PC-3 (cell line): Measurements from ENCODE around the gene RPP21. TPM values are rescaled to one million over a fixed set of nuclear protein-coding genes. Genes with fewer than 3 reads are reported as not detected.

Experiments
- ATAC-seq: fragments of 200-7000 bp; cut with Tn5 transposase; 2 replicates; pipeline ENCODE4 v1.9.1; 2020; ENCODE audit warnings: mild to moderate bottlenecking, moderate library complexity
- BruUV-seq: library from RNA; stranded (reverse); fragments of 400-500 nt; replicated peaks from 2 replicates; lab custom pipeline; 2021; lab: Mats Ljungman, UMichigan
- CTCF ChIA-PET: fragments of 300-600 bp; sonication (Branson Sonifier 250); formaldehyde crosslinking; loops from one replicate; lab custom pipeline; 2022; ENCODE audit warnings: antibody characterized with exemption; lab: Charles Lee
- POLR2A ChIA-PET: fragments of 300-600 bp; sonication (Branson Sonifier 250); formaldehyde crosslinking; loops from one replicate; lab custom pipeline; 2022; ENCODE audit warnings: antibody characterized with exemption; ENCODE audit not compliant: unreplicated experiment; lab: Charles Lee
- DNase-seq: peaks from one replicate; pipeline ENCODE4 v3.0.0-alpha.2; 2015
- H2AFZ ChIP-seq: fragments of 300-600 bp; sonication (generic); 2 replicates; pipeline ENCODE4 v1.6.0; 2016; ENCODE audit warnings: antibody characterized with exemption, low read length
- H3F3A ChIP-seq: fragments of 300-600 bp; sonication (generic); one replicate; pipeline ENCODE4 v1.6.0; 2017; ENCODE audit warnings: antibody characterized with exemption, low read length, control low read depth, mild to moderate bottlenecking; ENCODE audit not compliant: unreplicated experiment
- H3K27ac ChIP-seq: fragments of 300-600 bp; sonication (generic); 2 replicates; pipeline ENCODE4 v1.5.1; 2016; ENCODE audit warnings: mild to moderate bottlenecking, low read length
- H3K27me3 ChIP-seq: fragments of 300-600 bp; sonication (generic); 2 replicates; pipeline ENCODE4 v1.6.1; 2016; ENCODE audit warnings: low read length, mixed read lengths
- H3K36me3 ChIP-seq: fragments of 300-600 bp; sonication (generic); 2 replicates; pipeline ENCODE4 v1.6.1; 2016; ENCODE audit warnings: low read depth, mixed run types, low read length, mixed read lengths
- H3K4me1 ChIP-seq: fragments of 300-600 bp; sonication (generic); 2 replicates; pipeline ENCODE4 v1.5.1; 2016; ENCODE audit warnings: low read length; ENCODE audit not compliant: insufficient read depth
- H3K4me2 ChIP-seq: fragments of 300-600 bp; sonication (generic); 2 replicates; pipeline ENCODE4 v1.6.0; 2016; ENCODE audit warnings: low read length
- H3K4me3 ChIP-seq: fragments of 300-600 bp; sonication (generic); 2 replicates; pipeline ENCODE4 v1.5.1; 2016; ENCODE audit warnings: mild to moderate bottlenecking, low read length, mixed read lengths
- H3K79me2 ChIP-seq: fragments of 300-600 bp; sonication (generic); 2 replicates; pipeline ENCODE4 v1.6.1; 2017; ENCODE audit warnings: low read length, mixed read lengths
- H3K9ac ChIP-seq: fragments of 300-600 bp; sonication (generic); 2 replicates; pipeline ENCODE4 v1.6.0; 2016; ENCODE audit warnings: mild to moderate bottlenecking, low read length
- H3K9me2 ChIP-seq: fragments of 300-600 bp; sonication (generic); replicated peaks from 2 replicates; pipeline ENCODE4 v1.6.1; 2016; ENCODE audit warnings: mixed run types, low read length, mixed read lengths
- H3K9me3 ChIP-seq: fragments of 300-600 bp; sonication (generic); 2 replicates; pipeline ENCODE4 v1.6.1; 2016; ENCODE audit warnings: low read length, mixed read lengths
- H4K20me1 ChIP-seq: fragments of 300-600 bp; sonication (generic); 2 replicates; pipeline ENCODE4 v1.6.1; 2016; ENCODE audit warnings: low read length, mixed read lengths
- EZH2 ChIP-seq: fragments of 300-600 bp; sonication (generic); IDR thresholded peaks from one replicate; pipeline ENCODE4 v1.6.1; 2017; ENCODE audit warnings: antibody characterized with exemption, mild to moderate bottlenecking, low read length; ENCODE audit not compliant: unreplicated experiment
- EZH2phosphoT487 ChIP-seq: fragments of 300-600 bp; sonication (generic); IDR thresholded peaks from 2 replicates; pipeline ENCODE4 v1.6.1; 2018; ENCODE audit warnings: mild to moderate bottlenecking, antibody characterized with exemption, low read length, borderline replicate concordance
- intact Hi-C: fragments of 100-400 bp; cut with micrococcal nuclease; formaldehyde crosslinking; loops from 2 replicates; pipeline ENCODE4 v1.9.0; 2023
- total RNA-seq: library from RNA; depleted of rRNA; stranded (reverse); fragments of >200 nt; gene quantifications from 2 replicates; pipeline ENCODE4 v1.2.3, GENCODE V29; 2014
- TF ChIP-seq, protein P1 (sequence below): fragments of 300-600 bp; sonication (generic); conservative IDR thresholded peaks from 2 replicates; pipeline ENCODE4 v1.5.1; 2017; ENCODE audit warnings: antibody characterized with exemption, low read depth, mild to moderate bottlenecking, low read length

Gene RPP21
- total RNA-seq, 1 experiment from 2014 or later: 161 TPM

DNA sequence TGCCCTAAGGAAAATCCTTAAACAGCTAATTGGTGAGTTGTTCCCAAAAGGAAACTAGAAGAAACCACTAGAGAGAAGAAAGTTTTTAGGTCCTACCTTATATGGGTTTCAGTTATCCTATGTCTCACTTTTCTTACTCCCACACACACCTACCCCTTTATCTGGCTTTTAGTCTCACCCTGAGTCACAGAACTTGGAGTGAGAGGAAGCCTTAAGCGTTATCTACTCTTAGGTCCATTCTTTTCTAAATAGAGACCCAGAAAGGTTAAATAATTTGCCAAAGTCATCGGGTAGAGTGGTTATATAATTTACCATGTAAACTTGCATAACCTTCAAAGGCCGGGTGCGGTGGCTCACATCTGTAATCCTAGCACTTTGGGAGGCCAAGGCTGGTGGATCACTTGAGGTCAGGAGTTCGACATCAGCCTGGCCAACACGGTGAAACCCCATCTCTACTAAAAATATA is 4.3 kb upstream of the RPP21 start:
- H3K4me3 ChIP-seq: no peak overlapping the region
- H4K20me1 ChIP-seq: no peaks in the 10 kb centered on the region
- H3K27ac ChIP-seq: no peak overlapping the region
- peaks cover 18% of the 10 kb centered on the region; the same call in 1 of the 2 replicates for H3K36me3 ChIP-seq
- intact Hi-C loops: no loop called here
- no peak overlapping the region for H3K4me2 ChIP-seq
- CTCF ChIA-PET: no interaction called here
- no peaks in the 10 kb centered on the region for H3K9me2 ChIP-seq
- TF ChIP-seq EZH2: no peak
- no peak for TF ChIP-seq EZH2phosphoT487
- TF ChIP-seq, protein P1, sequence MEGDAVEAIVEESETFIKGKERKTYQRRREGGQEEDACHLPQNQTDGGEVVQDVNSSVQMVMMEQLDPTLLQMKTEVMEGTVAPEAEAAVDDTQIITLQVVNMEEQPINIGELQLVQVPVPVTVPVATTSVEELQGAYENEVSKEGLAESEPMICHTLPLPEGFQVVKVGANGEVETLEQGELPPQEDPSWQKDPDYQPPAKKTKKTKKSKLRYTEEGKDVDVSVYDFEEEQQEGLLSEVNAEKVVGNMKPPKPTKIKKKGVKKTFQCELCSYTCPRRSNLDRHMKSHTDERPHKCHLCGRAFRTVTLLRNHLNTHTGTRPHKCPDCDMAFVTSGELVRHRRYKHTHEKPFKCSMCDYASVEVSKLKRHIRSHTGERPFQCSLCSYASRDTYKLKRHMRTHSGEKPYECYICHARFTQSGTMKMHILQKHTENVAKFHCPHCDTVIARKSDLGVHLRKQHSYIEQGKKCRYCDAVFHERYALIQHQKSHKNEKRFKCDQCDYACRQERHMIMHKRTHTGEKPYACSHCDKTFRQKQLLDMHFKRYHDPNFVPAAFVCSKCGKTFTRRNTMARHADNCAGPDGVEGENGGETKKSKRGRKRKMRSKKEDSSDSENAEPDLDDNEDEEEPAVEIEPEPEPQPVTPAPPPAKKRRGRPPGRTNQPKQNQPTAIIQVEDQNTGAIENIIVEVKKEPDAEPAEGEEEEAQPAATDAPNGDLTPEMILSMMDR: no peak
- H2AFZ ChIP-seq: no peak overlapping the region
- no TSS peak for BruUV-seq
- H3K27me3 ChIP-seq: no peaks in the 10 kb centered on the region
- POLR2A ChIA-PET: no interaction called here
- H3F3A ChIP-seq: no peaks in the 10 kb centered on the region
- no peak overlapping the region for H3K9ac ChIP-seq
- H3K9me3 ChIP-seq: no peaks in the 10 kb centered on the region
- H3K79me2 ChIP-seq: peaks cover 1% of the 10 kb centered on the region
- DNase-seq: no peak
- no peak for ATAC-seq
- peaks cover 4% of the 10 kb centered on the region for H3K4me1 ChIP-seq

DNA sequence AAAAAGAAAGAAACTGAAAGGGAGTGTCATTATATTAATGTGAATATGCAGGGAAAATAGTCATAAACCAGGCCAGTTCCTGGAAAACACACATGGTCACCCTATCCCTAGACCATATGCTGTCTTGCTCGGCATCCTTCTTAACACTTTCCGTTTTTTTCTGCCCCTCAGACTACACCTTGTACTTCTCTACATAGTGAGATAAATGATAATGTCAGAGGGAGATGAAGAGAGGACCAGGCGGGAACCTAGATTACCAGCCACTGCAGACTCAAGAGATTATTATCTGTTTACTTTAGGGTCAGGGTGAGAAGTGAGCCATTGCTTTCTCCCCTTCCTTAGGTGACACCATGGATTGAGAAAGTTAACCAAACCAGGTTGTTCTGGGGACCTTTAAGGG is 3.7 kb upstream of the RPP21 start:
- intact Hi-C loops: no loop called here
- no peak overlapping the region for H3K4me2 ChIP-seq
- no peak overlapping the region for H3K9ac ChIP-seq
- peaks cover 7% of the 10 kb centered on the region for H3K79me2 ChIP-seq
- peaks cover 16% of the 10 kb centered on the region; the same call in 1 of the 2 replicates for H3K36me3 ChIP-seq
- no peak overlapping the region for H3K4me3 ChIP-seq
- H3K27ac ChIP-seq: no peak overlapping the region
- H3K9me2 ChIP-seq: no peaks in the 10 kb centered on the region
- DNase-seq (no peak), ATAC-seq (no peak)
- ChIA-PET POLR2A (no interaction called here), CTCF (no interaction called here)
- TF ChIP-seq EZH2phosphoT487: no peak
- TF ChIP-seq EZH2: no peak
- TF ChIP-seq, protein P1: no peak
- H2AFZ ChIP-seq: no peak overlapping the region
- no peaks in the 10 kb centered on the region for H4K20me1 ChIP-seq
- no peaks in the 10 kb centered on the region for H3K27me3 ChIP-seq
- H3K4me1 ChIP-seq: peaks cover 9% of the 10 kb centered on the region
- BruUV-seq: no TSS peak
- no peaks in the 10 kb centered on the region for H3F3A ChIP-seq
- H3K9me3 ChIP-seq: no peaks in the 10 kb centered on the region

DNA sequence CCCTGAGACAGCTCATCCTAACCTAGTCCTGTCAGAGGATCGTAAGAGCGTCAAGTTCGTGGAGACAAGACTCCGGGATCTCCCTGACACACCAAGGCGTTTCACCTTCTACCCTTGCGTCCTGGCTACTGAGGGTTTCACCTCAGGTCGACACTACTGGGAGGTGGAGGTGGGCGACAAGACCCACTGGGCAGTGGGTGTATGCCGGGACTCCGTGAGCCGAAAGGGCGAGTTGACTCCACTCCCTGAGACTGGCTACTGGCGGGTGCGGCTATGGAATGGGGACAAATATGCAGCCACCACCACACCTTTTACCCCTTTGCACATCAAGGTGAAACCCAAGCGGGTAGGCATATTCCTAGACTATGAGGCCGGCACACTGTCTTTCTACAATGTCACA is 3.2 kb upstream of the RPP21 start:
- no peak overlapping the region for H2AFZ ChIP-seq
- H3K79me2 ChIP-seq: peaks cover 11% of the 10 kb centered on the region
- ATAC-seq: no peak
- ChIA-PET POLR2A (no interaction called here), CTCF (no interaction called here)
- no peak overlapping the region for H3K9ac ChIP-seq
- intact Hi-C loops: no loop called here
- peaks cover 9% of the 10 kb centered on the region for H3K4me1 ChIP-seq
- no peak overlapping the region for H3K4me2 ChIP-seq
- no peaks in the 10 kb centered on the region for H3K9me2 ChIP-seq
- no peak overlapping the region for H3K4me3 ChIP-seq
- TF ChIP-seq EZH2 (no peak), EZH2phosphoT487 (no peak)
- TF ChIP-seq, protein P1: no peak
- peaks cover 15% of the 10 kb centered on the region for H3K36me3 ChIP-seq
- H3K9me3 ChIP-seq: no peaks in the 10 kb centered on the region
- H3K27ac ChIP-seq: no peak overlapping the region
- H4K20me1 ChIP-seq: no peaks in the 10 kb centered on the region
- no peak for DNase-seq
- BruUV-seq: no TSS peak
- no peaks in the 10 kb centered on the region for H3K27me3 ChIP-seq
- H3F3A ChIP-seq: no peaks in the 10 kb centered on the region
